T follicular helper cell (primary cell): Measurements from ENCODE around the gene UTP4.

Source experiments
- DNase-seq: peaks from one replicate; pipeline ENCODE4 v3.0.0-alpha.2; 2020; ENCODE audit warnings: low read depth
- total RNA-seq, 2 experiments: gene quantifications; one replicate each; lab custom pipeline; 2026; lab: John Stamatoyannopoulos, UW

The UTP4 gene
- total RNA-seq, result 24.7 to 77.7 reads per million in 2 experiments

- peak; percentile 81 for DNase-seq
Observed at GRCh38 chr16:69132424-69133252, at the start of gene UTP4, which contains the start of gene CHTF8. Gene UTP4 (plus strand): TSS chr16:69132649. CDS start chr16:69133460, 811 bp downstream. Gene CHTF8 (minus strand): TSS chr16:69132588. CDS start chr16:69121458, 11,130 bp downstream.

GRCh38 chr16:69083306-69083941 lies 49.0 kb upstream of the UTP4 start:
- DNase-seq, result no peak

GRCh38 chr16:69084289-69084688 lies 48.2 kb upstream of the UTP4 start:
- no peak for DNase-seq

GRCh38 chr16:69085032-69085695 lies 47.3 kb upstream of the UTP4 start:
- no peak for DNase-seq

GRCh38 chr16:69087161-69087581 lies 45.3 kb upstream of the UTP4 start:
- no peak for DNase-seq

- DNase-seq, result no peak
Observed at GRCh38 chr16:69088684-69089083, 43.8 kb upstream of the UTP4 start.

- no peak for DNase-seq
Observed at GRCh38 chr16:69089091-69089910, 43.1 kb upstream of the UTP4 start.

GRCh38 chr16:69093974-69094373 lies 38.5 kb upstream of the UTP4 start:
- DNase-seq, result no peak

- DNase-seq, result no peak
Observed at GRCh38 chr16:69094501-69094900, 37.9 kb upstream of the UTP4 start.

GRCh38 chr16:69095193-69095592 lies 37.3 kb upstream of the UTP4 start:
- no peak for DNase-seq

- DNase-seq, result no peak
Observed at GRCh38 chr16:69100071-69100691, 32.3 kb upstream of the UTP4 start.

GRCh38 chr16:69105501-69106361 lies 26.7 kb upstream of the UTP4 start, which contains the start of gene HAS3:
Gene HAS3 (plus strand): TSS chr16:69105653. CDS start chr16:69109396, 3,743 bp downstream.
- DNase-seq, result no peak

GRCh38 chr16:69106491-69107315 lies 25.7 kb upstream of the UTP4 start:
- no peak for DNase-seq

GRCh38 chr16:69107316-69107962 lies 25.0 kb upstream of the UTP4 start:
- no peak for DNase-seq

GRCh38 chr16:69108064-69108904 lies 24.2 kb upstream of the UTP4 start:
- DNase-seq, result no peak

GRCh38 chr16:69108905-69109252 lies 23.6 kb upstream of the UTP4 start:
- DNase-seq, result no peak

- no peak for DNase-seq
Observed at GRCh38 chr16:69109486-69110270, 22.8 kb upstream of the UTP4 start.
